ENCODE data around the gene CA10.

- TF ChIP-seq, protein P1, sequence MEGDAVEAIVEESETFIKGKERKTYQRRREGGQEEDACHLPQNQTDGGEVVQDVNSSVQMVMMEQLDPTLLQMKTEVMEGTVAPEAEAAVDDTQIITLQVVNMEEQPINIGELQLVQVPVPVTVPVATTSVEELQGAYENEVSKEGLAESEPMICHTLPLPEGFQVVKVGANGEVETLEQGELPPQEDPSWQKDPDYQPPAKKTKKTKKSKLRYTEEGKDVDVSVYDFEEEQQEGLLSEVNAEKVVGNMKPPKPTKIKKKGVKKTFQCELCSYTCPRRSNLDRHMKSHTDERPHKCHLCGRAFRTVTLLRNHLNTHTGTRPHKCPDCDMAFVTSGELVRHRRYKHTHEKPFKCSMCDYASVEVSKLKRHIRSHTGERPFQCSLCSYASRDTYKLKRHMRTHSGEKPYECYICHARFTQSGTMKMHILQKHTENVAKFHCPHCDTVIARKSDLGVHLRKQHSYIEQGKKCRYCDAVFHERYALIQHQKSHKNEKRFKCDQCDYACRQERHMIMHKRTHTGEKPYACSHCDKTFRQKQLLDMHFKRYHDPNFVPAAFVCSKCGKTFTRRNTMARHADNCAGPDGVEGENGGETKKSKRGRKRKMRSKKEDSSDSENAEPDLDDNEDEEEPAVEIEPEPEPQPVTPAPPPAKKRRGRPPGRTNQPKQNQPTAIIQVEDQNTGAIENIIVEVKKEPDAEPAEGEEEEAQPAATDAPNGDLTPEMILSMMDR (IDR thresholded peaks at IDR 0.05): no peak
- TF ChIP-seq POLR2A (IDR thresholded peaks at IDR 0.05): no peak
- TF ChIP-seq EP300 (IDR thresholded peaks at IDR 0.05; ENCODE audit: low read depth): no peak
Measured at GRCh38 chr17:51740531-51740930, 418.0 kb downstream of the CA10 start.

Data from transverse colon (tissue), 3 donors.